ENCODE results near the gene DNAL1. TPM values are rescaled to one million over a fixed set of nuclear protein-coding genes. Genes with fewer than 3 reads are reported as not detected.
A peak's percentile ranks its signal among the peaks of the same experiment; 100 is the strongest.

DNAL1 gene
- total and polyA plus RNA-seq, 2 of the 4 experiments (the other 2 are of a cell fraction) = 4.5 to 5.4 TPM

GRCh38 chr14:73751157-73751691 lies 106.4 kb downstream of the DNAL1 start:
- TF ChIP-seq ELK1 (IDR thresholded peaks at IDR 0.05; ENCODE audit: borderline replicate concordance, low read depth, low read length) = no peak
- no peak for TF ChIP-seq NFE2L2 (IDR thresholded peaks at IDR 0.05; ENCODE audit: low read depth, low read length)
- no peak for TF ChIP-seq MAFK (IDR thresholded peaks at IDR 0.05; ENCODE audit: low read depth, low read length)
- no peak for TF ChIP-seq CEBPB (IDR thresholded peaks at IDR 0.05; ENCODE audit: low read depth, low read length)
- no peak for TF ChIP-seq SMC3 (IDR thresholded peaks at IDR 0.05; ENCODE audit: low read depth, low read length)
- TF ChIP-seq USF2 (IDR thresholded peaks at IDR 0.05; ENCODE audit: low read depth, low read length) = no peak
- no peak for TF ChIP-seq BHLHE40 (IDR thresholded peaks at IDR 0.05; ENCODE audit: low read depth, low read length)
- no peak for TF ChIP-seq POLR2A (IDR thresholded peaks at IDR 0.05; ENCODE audit: low read depth, low read length)
- no peak for TF ChIP-seq RAD21 (IDR thresholded peaks at IDR 0.05; ENCODE audit: low read length)
- no peak for TF ChIP-seq CHD1 (IDR thresholded peaks at IDR 0.05; ENCODE audit: low read depth, low read length)
- TF ChIP-seq RFX5 (IDR thresholded peaks at IDR 0.05; ENCODE audit: low read depth, low read length) = no peak
- TF ChIP-seq FOS (IDR thresholded peaks at IDR 0.05; ENCODE audit: low read depth, low read length) = no peak
- no peak for TF ChIP-seq CTCF (conservative IDR thresholded peaks at IDR 0.05; ENCODE audit: low read depth, low read length)
- no peak for TF ChIP-seq RCOR1 (IDR thresholded peaks at IDR 0.05; ENCODE audit: insufficient replicate concordance, low read length)
- TF ChIP-seq MXI1 (IDR thresholded peaks at IDR 0.05; ENCODE audit: borderline replicate concordance, low read depth, low read length) = no peak
- in situ Hi-C loops (cut with MboI; ENCODE audit: low sequenced_read_pairs) = loop anchor here (5.0 kb wide), 1 partner anchor 76 kb away; no protein-coding TSS in a partner anchor

More at GRCh38 chr14:73751157-73751691, 106.4 kb downstream of the DNAL1 start:
- H2BK20ac ChIP-seq (ENCODE audit: low read depth, low read length) = no peak overlapping the region
- no peaks in the 10 kb centered on the region; the same call in none of the 2 replicates for H3K36me3 ChIP-seq (ENCODE audit: control insufficient read depth, insufficient read depth, low read length)
- DNase-seq = no peak
- no peaks in the 10 kb centered on the region for H3K9me3 ChIP-seq (ENCODE audit: control insufficient read depth, insufficient read depth, low read length)
- no peak overlapping the region for H2BK15ac ChIP-seq (ENCODE audit: low read depth, low read length)
- peak overlapping the region; percentile 49; the same call in 1 of the 2 replicates for H3K23ac ChIP-seq (ENCODE audit: low read depth, low read length)
- H3K27me3 ChIP-seq (ENCODE audit: control insufficient read depth, insufficient read depth, low read length) = no peaks in the 10 kb centered on the region
- H2AFZ ChIP-seq (replicated peaks; ENCODE audit: low read length, poor library complexity) = no peak overlapping the region
- CTCF ChIA-PET = no interaction called here
- H2AK5ac ChIP-seq (ENCODE audit: low read depth, low read length) = no peak overlapping the region
- H3K14ac ChIP-seq (replicated peaks; ENCODE audit: low read depth, low read length) = no peak overlapping the region
- H3K9ac ChIP-seq (ENCODE audit: low read depth, low read length) = no peak overlapping the region
- ATAC-seq (ENCODE audit: low read depth) = no peak
- 100% methylated on average over 1 of the region's 7 CpGs; no CpG with 5 or more reads in 1 of the 2 experiments for WGBS, 2 experiments (ENCODE audit: extremely low coverage in 2 of 2, insufficient read length in 1 of 2)
- H4K20me1 ChIP-seq (ENCODE audit: insufficient read depth, low read length) = peaks cover 99% of the 10 kb centered on the region
- peaks cover 62% of the 10 kb centered on the region for H3K4me1 ChIP-seq (ENCODE audit: control insufficient read depth, insufficient read depth, low read length)
- H3K4ac ChIP-seq (ENCODE audit: low read depth, low read length) = no peak overlapping the region
- no peak overlapping the region for H3K56ac ChIP-seq (ENCODE audit: extremely low read depth, insufficient read depth, low read length)
- no peak overlapping the region for H4K8ac ChIP-seq (ENCODE audit: low read depth in 2 of 2, low read length in 2 of 2)
- H3K79me1 ChIP-seq (ENCODE audit: low read depth in 1 of 2, low read length in 2 of 2) = peaks cover 27 to 98% of the 10 kb centered on the region in 2 experiments
- dilution Hi-C loops (cut with HindIII; ENCODE audit: low sequenced_read_pairs, unreplicated experiment) (no loop called here), intact Hi-C loops (cut with micrococcal nuclease) (loop anchor here (5.0 kb wide), 3 partner anchors 36 to 101 kb away; partner anchors contain the start of gene PTGR2)
- H3K4me2 ChIP-seq (ENCODE audit: low read depth, low read length) = no peak overlapping the region
- no TSS peak for BruUV-seq (replicated peaks)
- no peak overlapping the region for H3K27ac ChIP-seq (ENCODE audit: insufficient read depth, low read length)
- H3K18ac ChIP-seq (ENCODE audit: low read depth, low read length) = no peak overlapping the region
- no peak overlapping the region for H4K5ac ChIP-seq (ENCODE audit: low read depth, low read length)
- H2BK120ac ChIP-seq (ENCODE audit: low read depth, low read length) = no peak overlapping the region
- H4K91ac ChIP-seq (ENCODE audit: insufficient read depth, low read depth, low read length) = no peak overlapping the region
- H3K9me1 ChIP-seq (ENCODE audit: insufficient read depth, low read length) = peaks cover 66% of the 10 kb centered on the region
- POLR2A ChIA-PET (ENCODE audit: unreplicated experiment) = no interaction called here
- H2AK9ac ChIP-seq (replicated peaks; ENCODE audit: low read depth, low read length, poor library complexity) = no peak overlapping the region
- H2BK5ac ChIP-seq (ENCODE audit: low read depth, low read length, poor library complexity, severe bottlenecking) = no peak overlapping the region
- no peak overlapping the region for H3K4me3 ChIP-seq (ENCODE audit: insufficient read depth, low read depth, low read length)

Measured in IMR-90 (cell line).